DOHH2 (cell line): Measurements from ENCODE around the gene TMEM221.

Source experiments
- H3F3A ChIP-seq: fragments of 200-600 bp; sonication (generic), shearing (Covaris generic); 2 replicates; pipeline ENCODE4 v1.6.0; 2016; ENCODE audit warnings: antibody characterized with exemption, mild to moderate bottlenecking; ENCODE audit not compliant: control insufficient read depth, insufficient read depth
- H3K27ac ChIP-seq: fragments of 200-600 bp; sonication (generic); 2 replicates; pipeline ENCODE4 v1.5.1; 2014; ENCODE audit warnings: low read depth, mild to moderate bottlenecking, low read length, moderate library complexity
- H3K27me3 ChIP-seq: fragments of 200-600 bp; sonication (generic); 2 replicates; pipeline ENCODE4 v1.6.1; 2014; ENCODE audit warnings: mild to moderate bottlenecking, low read length, mixed read lengths; ENCODE audit not compliant: control insufficient read depth
- H3K36me3 ChIP-seq: fragments of 200-600 bp; sonication (generic); 2 replicates; pipeline ENCODE4 v1.6.1; 2014; ENCODE audit warnings: mild to moderate bottlenecking, low read length, moderate library complexity, mixed read lengths; ENCODE audit not compliant: control insufficient read depth
- H3K4me1 ChIP-seq: fragments of 200-600 bp; sonication (generic); 2 replicates; pipeline ENCODE4 v1.6.1; 2014; ENCODE audit warnings: mild to moderate bottlenecking, low read length, mixed read lengths; ENCODE audit not compliant: control insufficient read depth
- H3K4me2 ChIP-seq: fragments of 200-600 bp; sonication (generic); 2 replicates; pipeline ENCODE4 v1.6.0; 2014; ENCODE audit warnings: mild to moderate bottlenecking, low read length, moderate library complexity
- H3K4me3 ChIP-seq: fragments of 200-600 bp; sonication (generic); 2 replicates; pipeline ENCODE4 v1.5.1; 2014; ENCODE audit warnings: mild to moderate bottlenecking, low read length, mixed read lengths
- H3K79me2 ChIP-seq: fragments of 200-600 bp; sonication (generic); 2 replicates; pipeline ENCODE4 v1.6.1; 2014; ENCODE audit warnings: mild to moderate bottlenecking, low read length, mixed read lengths; ENCODE audit not compliant: control insufficient read depth
- H3K9me2 ChIP-seq: fragments of 200-600 bp; sonication (generic); replicated peaks from 2 replicates; pipeline ENCODE4 v1.6.1; 2014; ENCODE audit warnings: mild to moderate bottlenecking, low read length, mixed read lengths; ENCODE audit not compliant: control insufficient read depth
- H3K9me3 ChIP-seq: fragments of 200-600 bp; sonication (generic); 2 replicates; pipeline ENCODE4 v1.6.1; 2014; ENCODE audit warnings: antibody characterized with exemption, low read length, mixed read lengths; ENCODE audit not compliant: control insufficient read depth, insufficient read depth
- H4K20me1 ChIP-seq: fragments of 200-600 bp; sonication (generic); 2 replicates; pipeline ENCODE4 v1.6.0; 2014; ENCODE audit warnings: low read depth, mild to moderate bottlenecking, antibody characterized with exemption, low read length, moderate library complexity; ENCODE audit not compliant: control insufficient read depth, insufficient read depth
- CTCF ChIP-seq: fragments of 200-600 bp; sonication (generic); IDR thresholded peaks from one replicate; pipeline ENCODE4 v1.5.1; 2014; ENCODE audit warnings: antibody characterized with exemption, mild to moderate bottlenecking, low read depth, low read length; ENCODE audit not compliant: poor library complexity, severe bottlenecking
- EZH2phosphoT487 ChIP-seq: fragments of 200-600 bp; sonication (generic); IDR thresholded peaks from 2 replicates; pipeline ENCODE4 v1.6.1; 2017; ENCODE audit warnings: borderline replicate concordance, mild to moderate bottlenecking, antibody characterized with exemption, low read length, moderate library complexity, mixed read lengths

Gene TMEM221

GRCh38 chr19:17460372-17461230 is 12.1 kb upstream of the TMEM221 start, which contains the start of gene NXNL1:
NXNL1 (minus strand) TSS chr19:17460926; CDS start chr19:17460869, 57 bp downstream.
- Histone ChIP-seq H3K79me2 (no peaks in the 10 kb centered on the region), H3K36me3 (no peaks in the 10 kb centered on the region), H3K27me3 (peaks cover 11% of the 10 kb centered on the region), H3K4me1 (no peaks in the 10 kb centered on the region), H3K27ac (no peak within 1 kb of the TSS), H3K4me3 (no peak within 1 kb of the TSS), H4K20me1 (no peaks in the 10 kb centered on the region), H3K9me2 (no peaks in the 10 kb centered on the region), H3K4me2 (no peak within 1 kb of the TSS), H3K9me3 (no peaks in the 10 kb centered on the region), H3F3A (no peaks in the 10 kb centered on the region)
- TF ChIP-seq CTCF, result no peak
- no peak for TF ChIP-seq EZH2phosphoT487

GRCh38 chr19:17458970-17459369 is 10.5 kb upstream of the TMEM221 start:
- Histone ChIP-seq H3K27ac (no peak overlapping the region), H3F3A (no peaks in the 10 kb centered on the region), H3K4me1 (no peaks in the 10 kb centered on the region), H3K27me3 (peaks cover 11% of the 10 kb centered on the region), H3K9me3 (no peaks in the 10 kb centered on the region), H3K4me2 (no peak overlapping the region), H3K79me2 (no peaks in the 10 kb centered on the region), H4K20me1 (no peaks in the 10 kb centered on the region), H3K36me3 (no peaks in the 10 kb centered on the region), H3K4me3 (no peak overlapping the region), H3K9me2 (no peaks in the 10 kb centered on the region)
- TF ChIP-seq CTCF, result no peak
- no peak for TF ChIP-seq EZH2phosphoT487

- Histone ChIP-seq H3K27me3 (peaks cover 11% of the 10 kb centered on the region), H3K79me2 (no peaks in the 10 kb centered on the region), H3K4me2 (no peak overlapping the region), H3K9me3 (no peaks in the 10 kb centered on the region), H3K4me3 (no peak overlapping the region), H4K20me1 (no peaks in the 10 kb centered on the region), H3K27ac (no peak overlapping the region), H3K36me3 (no peaks in the 10 kb centered on the region), H3F3A (0 out of 2 replicates have a peak, but pooled peaks cover 2% of the 10 kb centered on the region), H3K4me1 (peaks cover 6% of the 10 kb centered on the region), H3K9me2 (no peaks in the 10 kb centered on the region)
- TF ChIP-seq CTCF (no peak), EZH2phosphoT487 (no peak)
These were observed 9.1 kb upstream of the TMEM221 start for GRCh38 chr19:17457616-17458015.
